ENCODE measurements around the gene LIN7C. TPM values are rescaled to one million over a fixed set of nuclear protein-coding genes. Genes with fewer than 3 reads are reported as not detected.
"Not testable (repeated sequence)": the region's sequence is repeated elsewhere in the genome, so short reads cannot be mapped to it uniquely, and the experiment has no call there.

The LIN7C gene
- polyA plus RNA-seq, 1 donor from 2014 or later: 131 TPM

- Histone ChIP-seq H3K79me2 (replicated peaks; ENCODE audit: insufficient read depth, low read length) (no peaks in the 10 kb centered on the region), H3K27ac (ENCODE audit: low read length) (no peak overlapping the region), H3K36me3 (ENCODE audit: insufficient read depth, low read length) (no peaks in the 10 kb centered on the region), H2AFZ (ENCODE audit: low read depth, low read length) (no peak overlapping the region), H3K9me2 (ENCODE audit: insufficient read depth, low read length) (no peaks in the 10 kb centered on the region), H3F3A (ENCODE audit: insufficient read depth, low read length, poor library complexity, severe bottlenecking) (no peaks in the 10 kb centered on the region), H4K20me1 (ENCODE audit: insufficient read depth) (no peaks in the 10 kb centered on the region), H3K9me3 (ENCODE audit: low read length) (no peaks in the 10 kb centered on the region), H3K4me3 (ENCODE audit: low read length) (no peak overlapping the region), H3K27me3 (ENCODE audit: insufficient read depth, low read depth, low read length) (no peaks in the 10 kb centered on the region), H3K4me2 (ENCODE audit: low read length) (no peak overlapping the region), H3K9ac (ENCODE audit: low read length) (no peak overlapping the region)
- no peak for TF ChIP-seq SMC3 (conservative IDR thresholded peaks at IDR 0.05; ENCODE audit: poor library complexity)
- no peak for TF ChIP-seq RAD21 (conservative IDR thresholded peaks at IDR 0.05)
Observed at GRCh38 chr11:27520226-27520625, 13.7 kb upstream of the LIN7C start.

GRCh38 chr11:27518518-27518917 lies 11.9 kb upstream of the LIN7C start:
- H3K27ac ChIP-seq (ENCODE audit: low read length): no peak overlapping the region
- H3K4me2 ChIP-seq (ENCODE audit: low read length): no peak overlapping the region
- TF ChIP-seq EZH2 (IDR thresholded peaks at IDR 0.05; ENCODE audit: borderline replicate concordance, insufficient read depth, low read length, poor library complexity, severe bottlenecking) (no peak), TAF1 (IDR thresholded peaks at IDR 0.05; ENCODE audit: low read depth) (no peak), POLR2AphosphoS5 (IDR thresholded peaks at IDR 0.05) (no peak), SMC3 (conservative IDR thresholded peaks at IDR 0.05; ENCODE audit: poor library complexity) (no peak), REST (IDR thresholded peaks at IDR 0.05; ENCODE audit: borderline replicate concordance) (no peak), RAD21 (conservative IDR thresholded peaks at IDR 0.05) (no peak), EP300 (conservative IDR thresholded peaks at IDR 0.05; ENCODE audit: poor library complexity, severe bottlenecking) (no peak), CTCF (IDR thresholded peaks at IDR 0.05; ENCODE audit: poor library complexity, severe bottlenecking) (no peak), MXI1 (conservative IDR thresholded peaks at IDR 0.05; ENCODE audit: poor library complexity, severe bottlenecking) (no peak)
- no peak overlapping the region for H3K4me3 ChIP-seq (ENCODE audit: low read length)
- no peaks in the 10 kb centered on the region for H3K36me3 ChIP-seq (ENCODE audit: insufficient read depth, low read length)
- no peaks in the 10 kb centered on the region for H3F3A ChIP-seq (ENCODE audit: insufficient read depth, low read length, poor library complexity, severe bottlenecking)
- H3K9me3 ChIP-seq (ENCODE audit: low read length): no peaks in the 10 kb centered on the region
- no peak overlapping the region for H2AFZ ChIP-seq (ENCODE audit: low read depth, low read length)
- no peak overlapping the region for H3K9ac ChIP-seq (ENCODE audit: low read length)
- no peaks in the 10 kb centered on the region for H3K27me3 ChIP-seq (ENCODE audit: insufficient read depth, low read depth, low read length)
- no peaks in the 10 kb centered on the region for H4K20me1 ChIP-seq (ENCODE audit: insufficient read depth)
- no peaks in the 10 kb centered on the region for H3K79me2 ChIP-seq (replicated peaks; ENCODE audit: insufficient read depth, low read length)
- H3K9me2 ChIP-seq (ENCODE audit: insufficient read depth, low read length): no peaks in the 10 kb centered on the region

- not testable (repeated sequence) for H3F3A ChIP-seq (ENCODE audit: insufficient read depth, low read length, poor library complexity, severe bottlenecking); H3K9me3 ChIP-seq (ENCODE audit: low read length); H3K27me3 ChIP-seq (ENCODE audit: insufficient read depth, low read depth, low read length)
Observed at GRCh38 chr11:27517490-27517889, 10.9 kb upstream of the LIN7C start.

More at GRCh38 chr11:27517490-27517889, 10.9 kb upstream of the LIN7C start:
- not testable (repeated sequence) for H3K79me2 ChIP-seq (replicated peaks; ENCODE audit: insufficient read depth, low read length); H3K27ac ChIP-seq (ENCODE audit: low read length); H2AFZ ChIP-seq (ENCODE audit: low read depth, low read length); H3K9me2 ChIP-seq (ENCODE audit: insufficient read depth, low read length); H3K4me2 ChIP-seq (ENCODE audit: low read length); H4K20me1 ChIP-seq (ENCODE audit: insufficient read depth); H3K4me3 ChIP-seq (ENCODE audit: low read length); H3K9ac ChIP-seq (ENCODE audit: low read length); H3K36me3 ChIP-seq (ENCODE audit: insufficient read depth, low read length)
